Measurements from ENCODE around the gene C1QTNF12. TPM values are rescaled to one million over a fixed set of nuclear protein-coding genes. Genes with fewer than 3 reads are reported as not detected.

The C1QTNF12 gene
- total RNA-seq, 1 experiment from 2014 or later: 2.2 TPM

- no peak overlapping the region for H2AFZ ChIP-seq (ENCODE audit: low read length)
- H3K4me1 ChIP-seq (ENCODE audit: low read length): peaks cover 22% of the 10 kb centered on the region
- H3K36me3 ChIP-seq (ENCODE audit: insufficient read depth, low read length): peaks cover 16% of the 10 kb centered on the region; the same call in 1 of the 2 replicates
- no peaks in the 10 kb centered on the region for H3K27me3 ChIP-seq (ENCODE audit: low read length)
- no peak overlapping the region for H3K4me2 ChIP-seq (ENCODE audit: low read depth, low read length, poor library complexity, severe bottlenecking)
- no peaks in the 10 kb centered on the region for H3K9me2 ChIP-seq (replicated peaks; ENCODE audit: insufficient read depth, low read length)
- no peak for DNase-seq
- H3K9ac ChIP-seq (ENCODE audit: low read length): no peak overlapping the region
- no peak overlapping the region for H3K27ac ChIP-seq (ENCODE audit: low read length)
- peaks cover 45% of the 10 kb centered on the region; the same call in 1 of the 2 replicates for H4K20me1 ChIP-seq (ENCODE audit: insufficient read depth, low read depth, low read length)
- no peak overlapping the region for H3K4me3 ChIP-seq (ENCODE audit: low read length)
- H3K9me3 ChIP-seq (ENCODE audit: low read length): no peaks in the 10 kb centered on the region
- H3K79me2 ChIP-seq (ENCODE audit: low read length): peaks cover 52% of the 10 kb centered on the region
Measured at GRCh38 chr1:1267488-1268283, 21.2 kb upstream of the C1QTNF12 start.

GRCh38 chr1:1264868-1265272, 18.3 kb upstream of the C1QTNF12 start:
- peaks cover 22% of the 10 kb centered on the region; the same call in 1 of the 2 replicates for H4K20me1 ChIP-seq (ENCODE audit: insufficient read depth, low read depth, low read length)
- no peak for DNase-seq
- H3K27me3 ChIP-seq (ENCODE audit: low read length): no peaks in the 10 kb centered on the region
- H3K79me2 ChIP-seq (ENCODE audit: low read length): peaks cover 24% of the 10 kb centered on the region
- H3K4me2 ChIP-seq (ENCODE audit: low read depth, low read length, poor library complexity, severe bottlenecking): no peak overlapping the region
- peaks cover 18% of the 10 kb centered on the region for H3K36me3 ChIP-seq (ENCODE audit: insufficient read depth, low read length)
- no peaks in the 10 kb centered on the region for H3K4me1 ChIP-seq (ENCODE audit: low read length)
- H2AFZ ChIP-seq (ENCODE audit: low read length): no peak overlapping the region
- no peaks in the 10 kb centered on the region for H3K9me3 ChIP-seq (ENCODE audit: low read length)
- no peak overlapping the region for H3K9ac ChIP-seq (ENCODE audit: low read length)
- no peak overlapping the region for H3K27ac ChIP-seq (ENCODE audit: low read length)
- H3K9me2 ChIP-seq (replicated peaks; ENCODE audit: insufficient read depth, low read length): no peaks in the 10 kb centered on the region
- no peak overlapping the region for H3K4me3 ChIP-seq (ENCODE audit: low read length)

- H3K4me2 ChIP-seq (ENCODE audit: low read depth, low read length, poor library complexity, severe bottlenecking): no peak overlapping the region
- peaks cover 19% of the 10 kb centered on the region for H3K36me3 ChIP-seq (ENCODE audit: insufficient read depth, low read length)
- DNase-seq: no peak
- H3K9ac ChIP-seq (ENCODE audit: low read length): no peak overlapping the region
- H2AFZ ChIP-seq (ENCODE audit: low read length): no peak overlapping the region
- no peaks in the 10 kb centered on the region for H3K27me3 ChIP-seq (ENCODE audit: low read length)
- H3K4me3 ChIP-seq (ENCODE audit: low read length): no peak overlapping the region
- H3K27ac ChIP-seq (ENCODE audit: low read length): no peak overlapping the region
- H3K4me1 ChIP-seq (ENCODE audit: low read length): no peaks in the 10 kb centered on the region
- no peaks in the 10 kb centered on the region for H3K9me2 ChIP-seq (replicated peaks; ENCODE audit: insufficient read depth, low read length)
- H3K9me3 ChIP-seq (ENCODE audit: low read length): no peaks in the 10 kb centered on the region
- peaks cover 19% of the 10 kb centered on the region; the same call in 1 of the 2 replicates for H4K20me1 ChIP-seq (ENCODE audit: insufficient read depth, low read depth, low read length)
- peaks cover 19% of the 10 kb centered on the region for H3K79me2 ChIP-seq (ENCODE audit: low read length)
Measured at GRCh38 chr1:1264026-1264425, 17.5 kb upstream of the C1QTNF12 start.

GRCh38 chr1:1262758-1263157, 16.2 kb upstream of the C1QTNF12 start:
- no peaks in the 10 kb centered on the region for H3K9me2 ChIP-seq (replicated peaks; ENCODE audit: insufficient read depth, low read length)
- H3K36me3 ChIP-seq (ENCODE audit: insufficient read depth, low read length): peaks cover 19% of the 10 kb centered on the region
- H3K9me3 ChIP-seq (ENCODE audit: low read length): no peaks in the 10 kb centered on the region
- no peak overlapping the region for H3K4me3 ChIP-seq (ENCODE audit: low read length)
- H3K27ac ChIP-seq (ENCODE audit: low read length): no peak overlapping the region
- H3K79me2 ChIP-seq (ENCODE audit: low read length): peaks cover 7% of the 10 kb centered on the region
- H3K9ac ChIP-seq (ENCODE audit: low read length): no peak overlapping the region
- peaks cover 12% of the 10 kb centered on the region; the same call in 1 of the 2 replicates for H4K20me1 ChIP-seq (ENCODE audit: insufficient read depth, low read depth, low read length)
- no peak overlapping the region for H3K4me2 ChIP-seq (ENCODE audit: low read depth, low read length, poor library complexity, severe bottlenecking)
- no peaks in the 10 kb centered on the region for H3K27me3 ChIP-seq (ENCODE audit: low read length)
- H2AFZ ChIP-seq (ENCODE audit: low read length): no peak overlapping the region
- no peaks in the 10 kb centered on the region for H3K4me1 ChIP-seq (ENCODE audit: low read length)
- DNase-seq: no peak

- no peak overlapping the region for H3K27ac ChIP-seq (ENCODE audit: low read length)
- H2AFZ ChIP-seq (ENCODE audit: low read length): no peak overlapping the region
- no peak overlapping the region for H3K9ac ChIP-seq (ENCODE audit: low read length)
- no peaks in the 10 kb centered on the region for H3K9me2 ChIP-seq (replicated peaks; ENCODE audit: insufficient read depth, low read length)
- H3K36me3 ChIP-seq (ENCODE audit: insufficient read depth, low read length): peaks cover 14% of the 10 kb centered on the region
- no peak overlapping the region for H3K4me3 ChIP-seq (ENCODE audit: low read length)
- H3K27me3 ChIP-seq (ENCODE audit: low read length): no peaks in the 10 kb centered on the region
- 0 out of 2 replicates have a peak, but pooled peaks cover 8% of the 10 kb centered on the region for H4K20me1 ChIP-seq (ENCODE audit: insufficient read depth, low read depth, low read length)
- H3K9me3 ChIP-seq (ENCODE audit: low read length): no peaks in the 10 kb centered on the region
- DNase-seq: no peak
- no peaks in the 10 kb centered on the region for H3K4me1 ChIP-seq (ENCODE audit: low read length)
- H3K4me2 ChIP-seq (ENCODE audit: low read depth, low read length, poor library complexity, severe bottlenecking): no peak overlapping the region
- peaks cover under 1% of the 10 kb centered on the region; the same call in 1 of the 2 replicates for H3K79me2 ChIP-seq (ENCODE audit: low read length)
Measured at GRCh38 chr1:1262071-1262470, 15.5 kb upstream of the C1QTNF12 start.

GRCh38 chr1:1260843-1261560, 14.5 kb upstream of the C1QTNF12 start:
- Histone ChIP-seq H3K36me3 (ENCODE audit: insufficient read depth, low read length) (peaks cover 14% of the 10 kb centered on the region), H2AFZ (ENCODE audit: low read length) (no peak overlapping the region), H3K4me2 (ENCODE audit: low read depth, low read length, poor library complexity, severe bottlenecking) (no peak overlapping the region), H3K4me3 (ENCODE audit: low read length) (no peak overlapping the region), H4K20me1 (ENCODE audit: insufficient read depth, low read depth, low read length) (0 out of 2 replicates have a peak, but pooled peaks cover 8% of the 10 kb centered on the region), H3K4me1 (ENCODE audit: low read length) (no peaks in the 10 kb centered on the region), H3K79me2 (ENCODE audit: low read length) (no peaks in the 10 kb centered on the region), H3K27me3 (ENCODE audit: low read length) (no peaks in the 10 kb centered on the region), H3K27ac (ENCODE audit: low read length) (no peak overlapping the region), H3K9me3 (ENCODE audit: low read length) (no peaks in the 10 kb centered on the region), H3K9me2 (replicated peaks; ENCODE audit: insufficient read depth, low read length) (no peaks in the 10 kb centered on the region), H3K9ac (ENCODE audit: low read length) (no peak overlapping the region)
- no peak for DNase-seq

- no peak overlapping the region for H2AFZ ChIP-seq (ENCODE audit: low read length)
- no peaks in the 10 kb centered on the region for H3K9me3 ChIP-seq (ENCODE audit: low read length)
- H3K4me1 ChIP-seq (ENCODE audit: low read length): no peaks in the 10 kb centered on the region
- no peak overlapping the region for H3K27ac ChIP-seq (ENCODE audit: low read length)
- no peaks in the 10 kb centered on the region for H3K79me2 ChIP-seq (ENCODE audit: low read length)
- 0 out of 2 replicates have a peak, but pooled peaks cover 8% of the 10 kb centered on the region for H4K20me1 ChIP-seq (ENCODE audit: insufficient read depth, low read depth, low read length)
- no peak for DNase-seq
- no peak overlapping the region for H3K4me3 ChIP-seq (ENCODE audit: low read length)
- no peak overlapping the region for H3K4me2 ChIP-seq (ENCODE audit: low read depth, low read length, poor library complexity, severe bottlenecking)
- no peaks in the 10 kb centered on the region for H3K27me3 ChIP-seq (ENCODE audit: low read length)
- peaks cover 15% of the 10 kb centered on the region for H3K36me3 ChIP-seq (ENCODE audit: insufficient read depth, low read length)
- H3K9me2 ChIP-seq (replicated peaks; ENCODE audit: insufficient read depth, low read length): no peaks in the 10 kb centered on the region
- H3K9ac ChIP-seq (ENCODE audit: low read length): no peak overlapping the region
Measured at GRCh38 chr1:1259951-1260600, 13.6 kb upstream of the C1QTNF12 start.

GRCh38 chr1:1259540-1259939, 13.0 kb upstream of the C1QTNF12 start:
- Histone ChIP-seq H3K27ac (ENCODE audit: low read length) (no peak overlapping the region), H3K27me3 (ENCODE audit: low read length) (no peaks in the 10 kb centered on the region), H3K4me3 (ENCODE audit: low read length) (no peak overlapping the region), H3K4me1 (ENCODE audit: low read length) (no peaks in the 10 kb centered on the region), H2AFZ (ENCODE audit: low read length) (no peak overlapping the region), H4K20me1 (ENCODE audit: insufficient read depth, low read depth, low read length) (0 out of 2 replicates have a peak, but pooled peaks cover 8% of the 10 kb centered on the region), H3K9ac (ENCODE audit: low read length) (no peak overlapping the region), H3K9me3 (ENCODE audit: low read length) (no peaks in the 10 kb centered on the region), H3K4me2 (ENCODE audit: low read depth, low read length, poor library complexity, severe bottlenecking) (no peak overlapping the region), H3K36me3 (ENCODE audit: insufficient read depth, low read length) (peaks cover 15% of the 10 kb centered on the region), H3K79me2 (ENCODE audit: low read length) (no peaks in the 10 kb centered on the region), H3K9me2 (replicated peaks; ENCODE audit: insufficient read depth, low read length) (no peaks in the 10 kb centered on the region)
- no peak for DNase-seq
